Measurements from ENCODE around the gene ANO4.

The ANO4 gene

GRCh38 chr12:100808777-100809176 is 14.2 kb downstream of the ANO4 start:
- no peak for DNase-seq (ENCODE audit: low read depth)

- DNase-seq (ENCODE audit: low read depth) = no peak
These were observed 25.7 kb downstream of the ANO4 start for GRCh38 chr12:100820314-100820713.

- DNase-seq (ENCODE audit: low read depth) = peak; percentile 78
These were observed 29.4 kb downstream of the ANO4 start for GRCh38 chr12:100823963-100824362.

- DNase-seq (ENCODE audit: low read depth) = peak; percentile 4
These were observed 29.9 kb downstream of the ANO4 start for GRCh38 chr12:100824476-100824875.

GRCh38 chr12:100826323-100826722 is 31.7 kb downstream of the ANO4 start:
- DNase-seq (ENCODE audit: low read depth) = peak; percentile 63

- DNase-seq (ENCODE audit: low read depth) = peak; percentile 68
These were observed 33.4 kb downstream of the ANO4 start for GRCh38 chr12:100827901-100828520.

- DNase-seq (ENCODE audit: low read depth) = no peak
These were observed 35.6 kb downstream of the ANO4 start for GRCh38 chr12:100830003-100830795.

- peak; percentile 19 for DNase-seq (ENCODE audit: low read depth)
These were observed 38.7 kb downstream of the ANO4 start for GRCh38 chr12:100833282-100833681.

- no peak for DNase-seq (ENCODE audit: low read depth)
These were observed 46.2 kb downstream of the ANO4 start for GRCh38 chr12:100840748-100841147.

GRCh38 chr12:100842156-100842555 is 47.6 kb downstream of the ANO4 start:
- no peak for DNase-seq (ENCODE audit: low read depth)

GRCh38 chr12:100843061-100843460 is 48.5 kb downstream of the ANO4 start:
- no peak for DNase-seq (ENCODE audit: low read depth)

GRCh38 chr12:100845095-100845494 is 50.5 kb downstream of the ANO4 start:
- peak; percentile 65 for DNase-seq (ENCODE audit: low read depth)

GRCh38 chr12:100851637-100852036 is 57.1 kb downstream of the ANO4 start:
- no peak for DNase-seq (ENCODE audit: low read depth)

- DNase-seq (ENCODE audit: low read depth) = no peak
These were observed 62.8 kb downstream of the ANO4 start for GRCh38 chr12:100857418-100857817.

- DNase-seq (ENCODE audit: low read depth) = no peak
These were observed 63.4 kb downstream of the ANO4 start for GRCh38 chr12:100857971-100858370.

GRCh38 chr12:100858656-100859055 is 64.1 kb downstream of the ANO4 start:
- DNase-seq (ENCODE audit: low read depth) = no peak

GRCh38 chr12:100859063-100859627 is 64.6 kb downstream of the ANO4 start:
- DNase-seq (ENCODE audit: low read depth) = no peak

- DNase-seq (ENCODE audit: low read depth) = no peak
These were observed 66.0 kb downstream of the ANO4 start for GRCh38 chr12:100860611-100861010.

GRCh38 chr12:100862676-100863075 is 68.1 kb downstream of the ANO4 start:
- DNase-seq (ENCODE audit: low read depth) = no peak

GRCh38 chr12:100864366-100864765 is 69.8 kb downstream of the ANO4 start:
- DNase-seq (ENCODE audit: low read depth) = no peak

- peak; percentile 12 for DNase-seq (ENCODE audit: low read depth)
These were observed 73.2 kb downstream of the ANO4 start for GRCh38 chr12:100867639-100868393.

- peak; percentile 63 for DNase-seq (ENCODE audit: low read depth)
These were observed 73.9 kb downstream of the ANO4 start for GRCh38 chr12:100868487-100868886.

Measured in ELR (cell line).